ENCODE results near the gene MEIKIN.

Gene MEIKIN

DNA sequence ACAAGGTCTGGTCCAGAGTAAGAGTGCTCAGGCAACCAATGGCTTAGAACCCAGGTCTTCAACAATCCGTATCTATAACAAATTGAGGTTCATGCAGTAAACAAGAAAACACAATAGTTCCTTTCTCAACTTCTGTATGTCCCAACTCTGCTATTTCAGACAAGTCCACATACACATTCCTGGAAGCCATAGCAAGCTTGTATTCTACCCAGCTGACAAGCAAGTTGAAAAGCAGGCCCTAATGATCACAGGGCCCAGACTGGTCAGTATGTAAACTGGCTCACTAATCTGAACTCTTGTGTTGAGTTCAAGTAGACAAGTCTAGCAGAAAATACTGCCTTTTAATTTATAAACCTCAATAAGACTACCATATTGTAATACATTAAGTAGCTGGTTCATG lies 175.5 kb downstream of the MEIKIN start:
- no peak for DNase-seq (ENCODE audit: low read depth in 2 of 2)

GRCh38 chr5:131769336-131769735 lies 176.1 kb downstream of the MEIKIN start:
- no peak for DNase-seq (ENCODE audit: low read depth in 2 of 2)

- no peak for DNase-seq (ENCODE audit: low read depth in 2 of 2)
These were observed 177.6 kb downstream of the MEIKIN start for GRCh38 chr5:131767891-131768290.

DNA sequence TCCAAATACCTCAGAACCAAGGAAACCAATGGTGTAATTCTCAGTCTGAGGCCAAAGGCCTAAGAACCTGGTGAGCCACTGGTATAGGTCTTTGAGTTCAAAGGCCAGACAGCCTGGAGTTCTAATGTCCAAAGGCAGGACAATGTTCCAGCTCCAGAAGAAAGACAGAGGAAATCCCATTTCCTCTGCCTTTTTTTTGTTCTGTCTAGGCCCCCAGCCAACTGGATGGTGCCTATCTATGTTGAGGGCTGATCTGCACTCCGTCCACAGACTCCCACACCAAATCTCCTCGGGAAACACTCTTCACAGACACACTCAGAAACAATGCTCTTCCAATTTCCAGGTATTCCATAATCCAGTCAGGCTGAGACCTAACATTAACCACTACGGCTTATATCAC lies 178.8 kb downstream of the MEIKIN start:
- no peak for DNase-seq (ENCODE audit: low read depth in 2 of 2)

- DNase-seq (ENCODE audit: low read depth in 2 of 2) = no peak
These were observed 180.2 kb downstream of the MEIKIN start for GRCh38 chr5:131765261-131765660.

DNA sequence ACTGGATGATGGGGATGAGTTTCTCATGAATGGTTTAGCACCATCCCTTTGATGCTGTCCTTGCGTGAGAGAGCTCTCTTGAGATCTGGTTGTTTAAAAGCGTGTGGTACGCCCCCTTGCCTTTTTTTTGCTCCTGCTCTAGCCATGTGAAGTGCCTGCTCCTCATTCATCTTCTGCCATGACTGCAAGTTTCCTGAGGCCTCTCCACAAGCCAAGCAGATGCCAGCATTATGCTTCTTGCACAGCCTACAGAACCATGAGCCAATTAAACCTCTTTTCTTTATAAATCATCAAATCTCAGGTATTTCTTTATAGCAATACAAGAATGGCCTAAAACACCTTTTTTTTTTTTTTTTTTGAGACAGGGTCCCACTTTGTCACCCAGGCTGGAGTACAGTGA lies 181.5 kb downstream of the MEIKIN start:
- DNase-seq (ENCODE audit: low read depth in 2 of 2) = no peak

DNA sequence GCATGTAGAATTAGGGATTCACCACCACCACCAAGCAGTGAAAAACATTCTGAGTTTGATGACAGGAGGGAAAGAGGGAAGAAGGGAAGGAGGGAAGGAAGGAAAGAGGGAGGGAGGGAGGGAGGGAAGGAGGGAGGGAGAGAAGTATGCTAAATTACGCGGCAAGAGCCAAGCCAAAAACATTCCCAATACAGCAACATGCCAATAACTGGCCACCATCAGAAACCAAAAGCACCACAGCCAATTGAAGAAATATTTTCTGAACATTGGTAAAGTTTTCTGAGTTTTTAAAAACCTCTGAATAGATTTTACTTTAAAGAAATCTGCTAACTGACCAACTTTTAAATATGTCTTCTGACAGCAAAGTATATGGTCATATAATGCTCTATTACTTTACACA lies 184.7 kb downstream of the MEIKIN start:
- DNase-seq (ENCODE audit: low read depth in 2 of 2) = no peak

- DNase-seq (ENCODE audit: low read depth in 2 of 2) = no peak
These were observed 185.8 kb downstream of the MEIKIN start for GRCh38 chr5:131759704-131760103.

DNA sequence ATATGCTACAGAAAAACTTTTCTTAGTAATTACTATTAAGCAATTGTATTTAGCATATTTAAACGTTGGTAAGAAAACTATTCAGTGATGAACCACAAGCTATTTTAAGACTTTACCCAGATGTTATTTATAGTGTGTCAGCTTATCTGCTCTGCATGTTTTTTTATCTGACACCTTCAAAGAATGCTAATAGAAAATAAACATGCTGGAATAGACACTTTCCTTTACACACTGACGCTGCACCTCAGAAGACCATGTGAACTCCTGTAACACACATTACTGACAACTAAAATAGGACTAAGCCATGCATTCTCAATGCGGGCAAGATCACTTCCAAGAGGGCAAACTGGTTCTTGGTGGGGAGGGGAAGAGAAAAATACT lies 187.0 kb downstream of the MEIKIN start:
- DNase-seq (ENCODE audit: low read depth in 2 of 2) = no peak

- DNase-seq (ENCODE audit: low read depth in 2 of 2) = no peak
These were observed 187.5 kb downstream of the MEIKIN start for GRCh38 chr5:131757830-131758519.

All from activated CD8-positive, alpha-beta memory T cell treated with anti-CD3 and anti-CD28 coated beads for 4 hours (primary cell).